GM12878 (cell line): ENCODE data around the gene GPC6.

ENCODE experiments used
- CHD1 ChIP-seq: IDR thresholded peaks from 2 replicates; pipeline ENCODE4 v1.6.1; 2012; ENCODE audit warnings: low read depth, low read length, improper control_type of control experiment
- JUND ChIP-seq: IDR thresholded peaks from 2 replicates; pipeline ENCODE4 v1.6.1; 2012; ENCODE audit warnings: low read depth, mild to moderate bottlenecking, low read length, improper control_type of control experiment, moderate library complexity
- MEF2B ChIP-seq: fragments of 450-650 bp; IDR thresholded peaks from 2 replicates; pipeline ENCODE4 v1.6.1; 2018; ENCODE audit warnings: mild to moderate bottlenecking, moderate library complexity; ENCODE audit not compliant: partially characterized antibody, poor library complexity, severe bottlenecking
- POLR2A ChIP-seq: IDR thresholded peaks from 2 replicates; pipeline ENCODE4 v1.6.1; 2011; ENCODE audit warnings: low read depth, mild to moderate bottlenecking, low read length
- RFX5 ChIP-seq: IDR thresholded peaks from 2 replicates; pipeline ENCODE4 v1.6.1; 2011; ENCODE audit warnings: low read depth, low read length, improper control_type of control experiment
- SPI1 ChIP-seq: IDR thresholded peaks from 2 replicates; pipeline ENCODE4 v1.6.1; 2011; ENCODE audit warnings: low read depth, mild to moderate bottlenecking, low read length, moderate library complexity, borderline replicate concordance; ENCODE audit not compliant: insufficient read depth
- TAF1 ChIP-seq: IDR thresholded peaks from 2 replicates; pipeline ENCODE4 v1.6.1; 2011; ENCODE audit warnings: mild to moderate bottlenecking, low read depth, low read length, borderline replicate concordance
- TCF12 ChIP-seq: IDR thresholded peaks from 2 replicates; pipeline ENCODE4 v1.6.1; 2011; ENCODE audit warnings: low read depth, mild to moderate bottlenecking, low read length
- USF2 ChIP-seq: IDR thresholded peaks from 2 replicates; pipeline ENCODE4 v1.6.1; 2011; ENCODE audit warnings: low read depth, low read length, improper control_type of control experiment, borderline replicate concordance
- ZNF24 ChIP-seq: fragments of 450-650 bp; IDR thresholded peaks from 2 replicates; pipeline ENCODE4 v1.6.1; 2017; ENCODE audit warnings: antibody characterized with exemption, mild to moderate bottlenecking
- TF ChIP-seq, protein P1 (sequence below): IDR thresholded peaks from 2 replicates; pipeline ENCODE4 v1.6.1; 2012; ENCODE audit warnings: mild to moderate bottlenecking, low read depth, low read length
- TF ChIP-seq, protein P2 (sequence below): IDR thresholded peaks from 2 replicates; pipeline ENCODE4 v1.6.1; 2012; ENCODE audit warnings: low read depth, low read length, improper control_type of control experiment
- TF ChIP-seq, protein P3 (sequence below), 3 experiments: IDR thresholded peaks in 2 of 3; conservative IDR thresholded peaks in 1 of 3; 2 replicates each; pipeline ENCODE4 v1.5.1; 2011; ENCODE audit warnings: low read depth in 3 of 3, low read length in 3 of 3, mild to moderate bottlenecking in 3 of 3, control low read depth in 2 of 3, moderate library complexity in 2 of 3, inconsistent platforms in 1 of 3, mixed read lengths in 1 of 3; ENCODE audit not compliant: control insufficient read depth in 2 of 3, insufficient read depth in 1 of 3; ENCODE audit errors: extremely low read depth in 1 of 3

- TF ChIP-seq TAF1 (no peak), CHD1 (no peak), SPI1 (no peak), USF2 (no peak), ZNF24 (no peak), RFX5 (no peak), POLR2A (no peak), JUND (no peak), MEF2B (no peak), TCF12 (no peak)
- TF ChIP-seq, protein P1, sequence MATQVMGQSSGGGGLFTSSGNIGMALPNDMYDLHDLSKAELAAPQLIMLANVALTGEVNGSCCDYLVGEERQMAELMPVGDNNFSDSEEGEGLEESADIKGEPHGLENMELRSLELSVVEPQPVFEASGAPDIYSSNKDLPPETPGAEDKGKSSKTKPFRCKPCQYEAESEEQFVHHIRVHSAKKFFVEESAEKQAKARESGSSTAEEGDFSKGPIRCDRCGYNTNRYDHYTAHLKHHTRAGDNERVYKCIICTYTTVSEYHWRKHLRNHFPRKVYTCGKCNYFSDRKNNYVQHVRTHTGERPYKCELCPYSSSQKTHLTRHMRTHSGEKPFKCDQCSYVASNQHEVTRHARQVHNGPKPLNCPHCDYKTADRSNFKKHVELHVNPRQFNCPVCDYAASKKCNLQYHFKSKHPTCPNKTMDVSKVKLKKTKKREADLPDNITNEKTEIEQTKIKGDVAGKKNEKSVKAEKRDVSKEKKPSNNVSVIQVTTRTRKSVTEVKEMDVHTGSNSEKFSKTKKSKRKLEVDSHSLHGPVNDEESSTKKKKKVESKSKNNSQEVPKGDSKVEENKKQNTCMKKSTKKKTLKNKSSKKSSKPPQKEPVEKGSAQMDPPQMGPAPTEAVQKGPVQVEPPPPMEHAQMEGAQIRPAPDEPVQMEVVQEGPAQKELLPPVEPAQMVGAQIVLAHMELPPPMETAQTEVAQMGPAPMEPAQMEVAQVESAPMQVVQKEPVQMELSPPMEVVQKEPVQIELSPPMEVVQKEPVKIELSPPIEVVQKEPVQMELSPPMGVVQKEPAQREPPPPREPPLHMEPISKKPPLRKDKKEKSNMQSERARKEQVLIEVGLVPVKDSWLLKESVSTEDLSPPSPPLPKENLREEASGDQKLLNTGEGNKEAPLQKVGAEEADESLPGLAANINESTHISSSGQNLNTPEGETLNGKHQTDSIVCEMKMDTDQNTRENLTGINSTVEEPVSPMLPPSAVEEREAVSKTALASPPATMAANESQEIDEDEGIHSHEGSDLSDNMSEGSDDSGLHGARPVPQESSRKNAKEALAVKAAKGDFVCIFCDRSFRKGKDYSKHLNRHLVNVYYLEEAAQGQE, result no peak
- TF ChIP-seq, protein P2, sequence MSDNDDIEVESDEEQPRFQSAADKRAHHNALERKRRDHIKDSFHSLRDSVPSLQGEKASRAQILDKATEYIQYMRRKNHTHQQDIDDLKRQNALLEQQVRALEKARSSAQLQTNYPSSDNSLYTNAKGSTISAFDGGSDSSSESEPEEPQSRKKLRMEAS, result no peak
- TF ChIP-seq, protein P3, sequence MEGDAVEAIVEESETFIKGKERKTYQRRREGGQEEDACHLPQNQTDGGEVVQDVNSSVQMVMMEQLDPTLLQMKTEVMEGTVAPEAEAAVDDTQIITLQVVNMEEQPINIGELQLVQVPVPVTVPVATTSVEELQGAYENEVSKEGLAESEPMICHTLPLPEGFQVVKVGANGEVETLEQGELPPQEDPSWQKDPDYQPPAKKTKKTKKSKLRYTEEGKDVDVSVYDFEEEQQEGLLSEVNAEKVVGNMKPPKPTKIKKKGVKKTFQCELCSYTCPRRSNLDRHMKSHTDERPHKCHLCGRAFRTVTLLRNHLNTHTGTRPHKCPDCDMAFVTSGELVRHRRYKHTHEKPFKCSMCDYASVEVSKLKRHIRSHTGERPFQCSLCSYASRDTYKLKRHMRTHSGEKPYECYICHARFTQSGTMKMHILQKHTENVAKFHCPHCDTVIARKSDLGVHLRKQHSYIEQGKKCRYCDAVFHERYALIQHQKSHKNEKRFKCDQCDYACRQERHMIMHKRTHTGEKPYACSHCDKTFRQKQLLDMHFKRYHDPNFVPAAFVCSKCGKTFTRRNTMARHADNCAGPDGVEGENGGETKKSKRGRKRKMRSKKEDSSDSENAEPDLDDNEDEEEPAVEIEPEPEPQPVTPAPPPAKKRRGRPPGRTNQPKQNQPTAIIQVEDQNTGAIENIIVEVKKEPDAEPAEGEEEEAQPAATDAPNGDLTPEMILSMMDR (IDR thresholded peaks at IDR 0.05 in 2 of 3, conservative IDR thresholded peaks at IDR 0.05 in 1 of 3; ENCODE audit: control insufficient read depth in 2 of 3, extremely low read depth in 1 of 3, insufficient read depth in 1 of 3, low read depth in 3 of 3, low read length in 3 of 3), result no peak
Observed at GRCh38 chr13:94009701-94010100, 783.1 kb downstream of the GPC6 start.
